GM23338 (cell line): Measurements from ENCODE around the gene FAR1.

Experiments
- CREB1 ChIP-seq: fragments of 250-450 bp; sonication (Bioruptor Pico); IDR thresholded peaks from 2 replicates; pipeline ENCODE4 v1.5.0; 2020; ENCODE audit warnings: low read depth, mild to moderate bottlenecking, moderate library complexity
- CTCF ChIP-seq, 2 experiments: fragments of 200-600 bp in 1 of 2; sonication (generic) in 1 of 2; conservative IDR thresholded peaks; 2 replicates each; pipeline versions ENCODE4 v1.5.1 to v1.6.1; 2016 to 2017; ENCODE audit warnings: antibody characterized with exemption in 2 of 2, low read depth in 2 of 2, mild to moderate bottlenecking in 2 of 2, moderate library complexity in 1 of 2
- ETS1 ChIP-seq: IDR thresholded peaks from 2 replicates; pipeline ENCODE4 v1.6.1; 2016; ENCODE audit warnings: antibody characterized with exemption
- EZH2 ChIP-seq: fragments of 200-600 bp; sonication (generic); IDR thresholded peaks from one replicate; pipeline ENCODE4 v1.8.0; 2017; ENCODE audit warnings: antibody characterized with exemption, mild to moderate bottlenecking, low read depth; ENCODE audit not compliant: unreplicated experiment
- EZH2phosphoT487 ChIP-seq: fragments of 200-600 bp; sonication (generic); IDR thresholded peaks from one replicate; pipeline ENCODE4 v1.8.1; 2018; ENCODE audit warnings: antibody characterized with exemption; ENCODE audit not compliant: unreplicated experiment
- NANOG ChIP-seq: IDR thresholded peaks from 2 replicates; pipeline ENCODE4 v1.6.1; 2016; ENCODE audit warnings: antibody characterized with exemption, borderline replicate concordance
- POLR2AphosphoS5 ChIP-seq: IDR thresholded peaks from 2 replicates; pipeline ENCODE4 v1.6.1; 2016; ENCODE audit warnings: antibody characterized with exemption, low read depth
- REST ChIP-seq: IDR thresholded peaks from one replicate; pipeline ENCODE4 v1.6.1; 2018; ENCODE audit warnings: antibody characterized with exemption; ENCODE audit not compliant: unreplicated experiment
- STAT1 ChIP-seq: IDR thresholded peaks from one replicate; pipeline ENCODE4 v1.6.1; 2016; ENCODE audit warnings: antibody characterized with exemption; ENCODE audit not compliant: unreplicated experiment
- ZNF114 ChIP-seq: fragments of 250-450 bp; sonication (Bioruptor Pico); IDR thresholded peaks from 2 replicates; pipeline ENCODE4 v1.5.0; 2020; ENCODE audit warnings: mild to moderate bottlenecking, moderate library complexity

GRCh38 chr11:13698132-13698531 is 29.7 kb downstream of the FAR1 start:
- TF ChIP-seq ZNF114 (no peak), POLR2AphosphoS5 (no peak), REST (no peak), EZH2 (no peak), CTCF (conservative IDR thresholded peaks at IDR 0.05; ENCODE audit: low read depth in 2 of 2) (no peak), NANOG (no peak), ETS1 (no peak), STAT1 (no peak), EZH2phosphoT487 (no peak), CREB1 (no peak)
